Measurements from ENCODE around the gene GLB1L3.

GLB1L3 gene

DNA sequence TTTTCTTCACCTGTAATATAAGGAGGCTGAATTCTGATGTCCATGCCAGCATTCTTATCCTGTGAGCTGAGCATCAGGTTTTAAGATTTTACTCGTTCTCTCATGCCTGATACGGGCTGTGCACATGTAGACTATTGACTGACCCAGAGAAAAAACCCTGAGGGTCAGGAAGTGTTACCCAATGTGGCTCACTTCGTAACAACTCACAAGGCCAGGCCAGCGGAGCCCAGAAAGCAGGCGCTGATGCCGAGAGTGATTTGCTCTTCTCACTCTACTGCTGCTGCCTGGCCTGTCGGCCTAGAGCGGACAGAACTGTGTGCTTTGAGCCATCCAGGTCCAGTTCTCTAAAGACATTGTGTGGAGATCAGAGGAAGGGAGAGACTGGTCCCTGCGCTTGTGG is 33.8 kb upstream of the GLB1L3 start:
- in situ Hi-C loops (cut with HindIII; ENCODE audit: low sequenced_read_pairs), result no loop called here

DNA sequence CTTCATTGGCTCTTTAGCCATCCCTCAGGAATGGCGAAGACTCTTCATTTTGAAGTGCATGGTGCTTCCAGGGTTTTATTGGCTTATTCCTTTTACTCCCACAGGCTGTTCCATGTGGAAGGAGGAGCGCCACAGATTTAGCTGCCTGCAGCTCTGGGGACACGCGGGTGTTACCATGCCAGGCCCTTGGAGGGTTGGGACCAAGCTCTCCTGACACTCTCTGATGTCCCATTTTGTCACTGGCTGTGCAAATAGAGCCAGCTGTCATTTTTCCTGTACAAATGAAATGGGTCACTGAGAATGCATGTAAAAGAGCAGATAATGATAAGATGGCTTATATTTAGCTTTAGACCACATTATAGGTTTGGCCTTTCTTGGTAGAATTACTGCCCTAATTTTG is 32.3 kb upstream of the GLB1L3 start:
- DNase-seq (ENCODE audit: low read depth, low spot score), result no peak
- TF ChIP-seq, protein P1, sequence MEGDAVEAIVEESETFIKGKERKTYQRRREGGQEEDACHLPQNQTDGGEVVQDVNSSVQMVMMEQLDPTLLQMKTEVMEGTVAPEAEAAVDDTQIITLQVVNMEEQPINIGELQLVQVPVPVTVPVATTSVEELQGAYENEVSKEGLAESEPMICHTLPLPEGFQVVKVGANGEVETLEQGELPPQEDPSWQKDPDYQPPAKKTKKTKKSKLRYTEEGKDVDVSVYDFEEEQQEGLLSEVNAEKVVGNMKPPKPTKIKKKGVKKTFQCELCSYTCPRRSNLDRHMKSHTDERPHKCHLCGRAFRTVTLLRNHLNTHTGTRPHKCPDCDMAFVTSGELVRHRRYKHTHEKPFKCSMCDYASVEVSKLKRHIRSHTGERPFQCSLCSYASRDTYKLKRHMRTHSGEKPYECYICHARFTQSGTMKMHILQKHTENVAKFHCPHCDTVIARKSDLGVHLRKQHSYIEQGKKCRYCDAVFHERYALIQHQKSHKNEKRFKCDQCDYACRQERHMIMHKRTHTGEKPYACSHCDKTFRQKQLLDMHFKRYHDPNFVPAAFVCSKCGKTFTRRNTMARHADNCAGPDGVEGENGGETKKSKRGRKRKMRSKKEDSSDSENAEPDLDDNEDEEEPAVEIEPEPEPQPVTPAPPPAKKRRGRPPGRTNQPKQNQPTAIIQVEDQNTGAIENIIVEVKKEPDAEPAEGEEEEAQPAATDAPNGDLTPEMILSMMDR (IDR thresholded peaks at IDR 0.05; ENCODE audit: low read depth, low read length), result no peak
- H3K4me3 ChIP-seq (ENCODE audit: low read depth, low read length), result no peak overlapping the region
- in situ Hi-C loops (cut with HindIII; ENCODE audit: low sequenced_read_pairs), result no loop called here

More for the DNA sequence above, 33.8 kb upstream of the GLB1L3 start:
- no peak for DNase-seq (ENCODE audit: low read depth, low spot score)
- no peak overlapping the region for H3K4me3 ChIP-seq (ENCODE audit: low read depth, low read length)
- TF ChIP-seq, protein P1 (IDR thresholded peaks at IDR 0.05; ENCODE audit: low read depth, low read length), result no peak

DNA sequence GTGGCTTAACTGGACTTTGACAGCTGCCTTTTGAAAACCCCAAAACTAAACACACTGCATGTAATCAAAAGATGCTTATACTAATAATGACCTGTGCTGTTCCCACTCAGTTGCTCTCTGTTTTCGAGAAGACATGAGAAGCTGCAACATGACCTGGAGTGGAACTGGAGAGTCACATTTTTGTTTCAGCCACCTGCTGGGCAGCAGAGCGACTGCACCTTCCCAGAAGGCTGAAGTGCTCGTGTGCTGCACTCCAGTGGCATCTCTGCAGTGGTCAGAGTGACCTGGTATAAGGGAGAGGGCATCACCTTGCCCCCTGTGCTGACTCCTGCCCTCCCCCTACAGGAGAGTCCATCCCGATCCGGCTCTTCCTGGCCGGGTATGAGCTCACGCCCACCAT is 31.6 kb upstream of the GLB1L3 start:
- DNase-seq (ENCODE audit: low read depth, low spot score), result no peak
- in situ Hi-C loops (cut with HindIII; ENCODE audit: low sequenced_read_pairs), result no loop called here
- H3K4me3 ChIP-seq (ENCODE audit: low read depth, low read length), result no peak overlapping the region
- TF ChIP-seq, protein P1 (IDR thresholded peaks at IDR 0.05; ENCODE audit: low read depth, low read length), result peak; percentile 46

DNA sequence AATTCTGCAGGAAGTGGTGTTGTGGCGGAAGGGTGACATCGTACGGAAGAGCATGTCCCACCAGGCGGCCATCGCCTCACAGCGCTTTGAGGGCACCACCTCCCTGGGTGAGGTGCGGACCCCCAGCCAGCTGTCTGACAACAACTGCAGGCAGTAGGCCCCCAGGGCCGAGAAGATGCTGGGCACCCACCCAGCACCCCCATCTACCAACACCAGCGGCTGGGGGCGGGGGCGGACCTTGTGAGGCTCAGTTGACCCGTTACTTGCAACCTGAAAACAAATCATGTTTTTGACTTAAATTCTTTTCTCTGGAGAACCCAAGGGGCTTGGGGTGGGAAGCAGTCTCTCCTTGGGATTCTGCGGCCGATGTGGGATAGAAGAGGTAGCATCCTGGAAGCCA is 30.7 kb upstream of the GLB1L3 start:
- no peak overlapping the region for H3K4me3 ChIP-seq (ENCODE audit: low read depth, low read length)
- DNase-seq (ENCODE audit: low read depth, low spot score), result no peak
- TF ChIP-seq, protein P1 (IDR thresholded peaks at IDR 0.05; ENCODE audit: low read depth, low read length), result no peak
- in situ Hi-C loops (cut with HindIII; ENCODE audit: low sequenced_read_pairs), result no loop called here

DNA sequence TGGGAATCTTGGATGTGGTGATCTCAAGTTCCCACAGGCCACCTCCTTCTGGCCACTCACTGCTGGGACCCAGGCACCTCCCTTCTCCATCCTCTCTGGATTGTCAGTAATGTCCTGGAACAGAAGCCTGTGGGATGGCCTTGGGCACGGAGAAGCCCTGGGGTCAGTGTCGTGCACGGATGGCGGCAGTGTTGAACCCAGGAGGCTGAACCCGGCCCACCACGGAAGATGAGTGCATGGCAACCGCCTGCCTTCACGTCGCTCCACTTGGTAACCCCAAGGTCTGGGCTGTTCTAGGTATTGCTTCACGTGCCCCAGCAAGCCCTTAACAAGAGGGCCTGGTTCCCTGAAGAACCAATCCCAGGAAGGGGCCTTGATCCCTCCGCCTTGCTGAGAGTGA is 30.1 kb upstream of the GLB1L3 start:
- TF ChIP-seq, protein P1 (IDR thresholded peaks at IDR 0.05; ENCODE audit: low read depth, low read length), result no peak
- H3K4me3 ChIP-seq (ENCODE audit: low read depth, low read length), result no peak overlapping the region
- DNase-seq (ENCODE audit: low read depth, low spot score), result no peak
- in situ Hi-C loops (cut with HindIII; ENCODE audit: low sequenced_read_pairs), result no loop called here

DNA sequence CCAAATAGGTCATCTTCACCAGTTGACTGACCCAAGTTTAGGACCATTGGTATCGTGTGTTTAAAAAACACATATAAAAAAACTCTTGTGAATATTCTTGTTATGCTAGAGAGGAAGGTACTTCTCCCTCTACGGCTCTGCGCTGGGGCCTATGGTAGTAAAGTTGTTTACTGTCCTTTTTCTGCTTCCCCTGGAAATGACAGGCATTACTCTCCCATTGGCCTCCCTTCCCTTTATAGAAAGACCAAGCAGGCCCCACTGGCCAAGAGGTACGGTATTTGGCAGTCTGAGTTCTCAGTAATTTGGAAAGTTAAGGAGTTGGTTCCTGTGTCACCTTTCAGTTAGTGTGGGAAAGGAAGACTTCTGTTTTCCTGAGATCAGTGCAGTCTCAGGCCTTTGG is 29.5 kb upstream of the GLB1L3 start:
- in situ Hi-C loops (cut with HindIII; ENCODE audit: low sequenced_read_pairs), result no loop called here
- TF ChIP-seq, protein P1 (IDR thresholded peaks at IDR 0.05; ENCODE audit: low read depth, low read length), result no peak

DNA sequence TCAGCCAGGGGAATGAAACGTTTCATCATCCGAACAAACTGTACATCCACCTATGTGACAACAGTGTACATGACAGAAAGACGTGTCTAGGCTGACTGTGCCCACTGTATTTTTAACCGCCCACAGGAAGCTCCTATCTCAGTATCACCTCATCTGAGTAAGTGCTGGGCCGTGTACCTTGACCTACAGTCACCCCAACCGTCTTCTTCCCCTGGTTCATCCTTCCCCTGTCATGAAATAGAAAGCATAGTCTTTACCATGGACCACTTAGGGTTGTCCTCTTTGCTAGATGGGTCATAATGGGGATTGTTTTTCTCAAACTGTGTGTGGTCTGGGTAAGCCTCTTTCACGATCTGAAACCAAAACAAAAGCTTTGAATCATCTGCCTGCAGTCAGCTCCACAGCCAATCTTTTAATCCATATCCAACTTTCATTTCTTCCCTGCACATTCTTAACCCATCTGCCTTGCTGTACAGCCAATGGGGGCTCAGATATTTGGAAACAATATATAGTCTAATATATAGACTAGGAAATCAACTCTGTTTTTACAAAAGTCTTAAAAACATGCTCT is 27.2 kb upstream of the GLB1L3 start:
- H3K4me3 ChIP-seq (ENCODE audit: low read depth, low read length), result no peak overlapping the region
- DNase-seq (ENCODE audit: low read depth, low spot score), result no peak
- TF ChIP-seq, protein P1 (IDR thresholded peaks at IDR 0.05; ENCODE audit: low read depth, low read length), result no peak
- in situ Hi-C loops (cut with HindIII; ENCODE audit: low sequenced_read_pairs), result no loop called here

More for the DNA sequence above, 29.5 kb upstream of the GLB1L3 start:
- no peak for DNase-seq (ENCODE audit: low read depth, low spot score)
- no peak overlapping the region for H3K4me3 ChIP-seq (ENCODE audit: low read depth, low read length)

Measured in astrocyte of the spinal cord (primary cell).